ENCODE data around the gene COL6A3. TPM values are rescaled to one million over a fixed set of nuclear protein-coding genes. Genes with fewer than 3 reads are reported as not detected.

Gene COL6A3
- polyA plus RNA-seq, 1 of the 3 experiments (the other 2 are of a cell fraction): 18.5 TPM

DNA sequence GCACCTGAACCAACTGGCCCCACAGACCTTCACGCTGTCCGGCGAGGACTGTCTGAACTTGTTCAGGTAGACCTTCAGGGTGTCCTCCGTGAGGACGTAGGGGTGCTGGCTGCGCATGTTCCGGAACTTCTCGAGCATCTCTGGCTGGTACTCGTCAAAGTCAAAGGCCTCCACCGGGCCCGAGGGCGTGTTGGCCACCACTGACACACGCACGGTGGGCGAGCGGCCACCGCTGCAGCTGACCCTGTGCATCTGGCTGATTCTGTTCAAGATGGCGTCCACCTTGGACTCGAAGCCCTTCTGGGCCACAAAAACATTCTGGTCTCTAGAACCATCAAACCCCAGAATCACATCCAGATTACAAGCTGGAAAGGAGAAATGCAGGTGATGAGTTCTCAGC is 48.3 kb downstream of the COL6A3 start:
- Histone ChIP-seq H3K9me2 (no peaks in the 10 kb centered on the region), H4K20me1 (ENCODE audit: insufficient read depth) (no peaks in the 10 kb centered on the region), H3K79me2 (ENCODE audit: insufficient read depth) (no peaks in the 10 kb centered on the region), H3K36me3 (replicated peaks in 1 of 2; ENCODE audit: control insufficient read depth in 1 of 2, insufficient read depth in 2 of 2, low read length in 1 of 2) (peaks cover 0 to 12% of the 10 kb centered on the region in 2 experiments), H3K9me3 (no peaks in the 10 kb centered on the region), H3K9ac (no peak overlapping the region), H3F3A (replicated peaks; ENCODE audit: insufficient read depth) (no peaks in the 10 kb centered on the region), H3K4me2 (no peak overlapping the region), H2AFZ (ENCODE audit: low read depth) (no peak overlapping the region), H3K4me1 (ENCODE audit: control insufficient read depth in 1 of 2, insufficient read depth in 2 of 2, low read depth in 1 of 2, low read length in 1 of 2) (no peaks in the 10 kb centered on the region; a peak in 1 of 4 replicates), H3K27me3 (ENCODE audit: insufficient read depth) (no peaks in the 10 kb centered on the region), H3K27ac (ENCODE audit: low read depth in 2 of 2, low read length in 1 of 2) (no peak overlapping the region), H3K4me3 (ENCODE audit: low read depth in 2 of 2, low read length in 1 of 2) (no peak overlapping the region)
- ChIA-PET CTCF (interaction anchor here (1.6 kb wide), 1 partner anchor 10 kb away, joined by 3 read pairs; no protein-coding TSS in a partner anchor), POLR2A (no interaction called here)
- no peak for DNase-seq
- WGBS (ENCODE audit: low lambda C conversion rate): 87% methylated on average over 19 of the region's 19 CpGs
- TF ChIP-seq FOXM1 (IDR thresholded peaks at IDR 0.05; ENCODE audit: low read depth) (no peak), YY1 (IDR thresholded peaks at IDR 0.05; ENCODE audit: low read depth) (no peak), SMC3 (IDR thresholded peaks at IDR 0.05; ENCODE audit: low read depth, low read length) (no peak), TAF1 (IDR thresholded peaks at IDR 0.05; ENCODE audit: borderline replicate concordance, low read depth, low read length) (no peak), TEAD4 (IDR thresholded peaks at IDR 0.05; ENCODE audit: borderline replicate concordance, insufficient read depth) (no peak), NRF1 (IDR thresholded peaks at IDR 0.05; ENCODE audit: low read depth, low read length) (no peak), FOSL2 (IDR thresholded peaks at IDR 0.05; ENCODE audit: borderline replicate concordance, low read depth) (no peak), CTCF (IDR thresholded peaks at IDR 0.05) (no peak), POLR2AphosphoS5 (IDR thresholded peaks at IDR 0.05; ENCODE audit: low read depth, low read length) (no peak), TCF12 (IDR thresholded peaks at IDR 0.05) (no peak), JUND (IDR thresholded peaks at IDR 0.05) (no peak), RFX5 (IDR thresholded peaks at IDR 0.05; ENCODE audit: low read length) (no peak), CHD2 (IDR thresholded peaks at IDR 0.05; ENCODE audit: low read length, partially characterized antibody) (no peak), RAD21 (IDR thresholded peaks at IDR 0.05; ENCODE audit: low read length) (no peak), EZH2phosphoT487 (IDR thresholded peaks at IDR 0.05; ENCODE audit: borderline replicate concordance, low read depth) (no peak)
- TF ChIP-seq, protein P1, sequence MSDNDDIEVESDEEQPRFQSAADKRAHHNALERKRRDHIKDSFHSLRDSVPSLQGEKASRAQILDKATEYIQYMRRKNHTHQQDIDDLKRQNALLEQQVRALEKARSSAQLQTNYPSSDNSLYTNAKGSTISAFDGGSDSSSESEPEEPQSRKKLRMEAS (IDR thresholded peaks at IDR 0.05; ENCODE audit: low read depth): no peak
- TF ChIP-seq, protein P2, sequence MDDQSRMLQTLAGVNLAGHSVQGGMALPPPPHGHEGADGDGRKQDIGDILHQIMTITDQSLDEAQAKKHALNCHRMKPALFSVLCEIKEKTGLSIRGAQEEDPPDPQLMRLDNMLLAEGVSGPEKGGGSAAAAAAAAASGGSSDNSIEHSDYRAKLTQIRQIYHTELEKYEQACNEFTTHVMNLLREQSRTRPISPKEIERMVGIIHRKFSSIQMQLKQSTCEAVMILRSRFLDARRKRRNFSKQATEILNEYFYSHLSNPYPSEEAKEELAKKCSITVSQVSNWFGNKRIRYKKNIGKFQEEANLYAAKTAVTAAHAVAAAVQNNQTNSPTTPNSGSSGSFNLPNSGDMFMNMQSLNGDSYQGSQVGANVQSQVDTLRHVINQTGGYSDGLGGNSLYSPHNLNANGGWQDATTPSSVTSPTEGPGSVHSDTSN (IDR thresholded peaks at IDR 0.05): no peak
- TF ChIP-seq, protein P3, sequence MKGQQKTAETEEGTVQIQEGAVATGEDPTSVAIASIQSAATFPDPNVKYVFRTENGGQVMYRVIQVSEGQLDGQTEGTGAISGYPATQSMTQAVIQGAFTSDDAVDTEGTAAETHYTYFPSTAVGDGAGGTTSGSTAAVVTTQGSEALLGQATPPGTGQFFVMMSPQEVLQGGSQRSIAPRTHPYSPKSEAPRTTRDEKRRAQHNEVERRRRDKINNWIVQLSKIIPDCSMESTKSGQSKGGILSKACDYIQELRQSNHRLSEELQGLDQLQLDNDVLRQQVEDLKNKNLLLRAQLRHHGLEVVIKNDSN (IDR thresholded peaks at IDR 0.05; ENCODE audit: borderline replicate concordance, low read depth): no peak

Measured in SK-N-SH (cell line).